ENCODE results near the gene NTM. TPM values are rescaled to one million over a fixed set of nuclear protein-coding genes. Genes with fewer than 3 reads are reported as not detected.

Gene NTM
- total and polyA plus RNA-seq, 2 of the 8 experiments (the other 6 are each of a cell fraction or from before 2014, with no cell fraction given): 13.4 to 20.0 TPM

- no peaks in the 10 kb centered on the region for H3K23me2 ChIP-seq (ENCODE audit: low read depth, low read length)
- FAIRE-seq (no peak), DNase-seq (ENCODE audit: low read depth in 1 of 2, low spot score in 2 of 2) (no peak)
- ChIA-PET CTCF (ENCODE audit: partially characterized antibody) (interaction anchor here (1.1 to 4.8 kb wide), 7 partner anchors 10 to 193 kb away, joined by 3 to 47 read pairs (median 7); no protein-coding TSS in a partner anchor), POLR2A (ENCODE audit: partially characterized antibody) (interaction anchor here (1.0 kb wide), 1 partner anchor 11 kb away, joined by 3 read pairs; no protein-coding TSS in a partner anchor)
- TF ChIP-seq EP300 (IDR thresholded peaks at IDR 0.05; ENCODE audit: borderline replicate concordance in 1 of 2, low read depth in 2 of 2, low read length in 2 of 2): no peak
- no peak for TF ChIP-seq POU5F1 (IDR thresholded peaks at IDR 0.05; ENCODE audit: low read depth, low read length)
- TF ChIP-seq ATF2 (IDR thresholded peaks at IDR 0.05; ENCODE audit: low read length): no peak
- no peak for TF ChIP-seq TCF12 (IDR thresholded peaks at IDR 0.05; ENCODE audit: low read depth, low read length)
- no peak for TF ChIP-seq USF2 (IDR thresholded peaks at IDR 0.05; ENCODE audit: low read length)
- no peak for TF ChIP-seq CTCF (IDR thresholded peaks at IDR 0.05; ENCODE audit: control extremely low read depth in 1 of 3, insufficient read depth in 1 of 3, low read depth in 1 of 3, low read length in 3 of 3)
- TF ChIP-seq TBP (IDR thresholded peaks at IDR 0.05; ENCODE audit: low read depth, low read length): no peak
- no peak for TF ChIP-seq CREB1 (IDR thresholded peaks at IDR 0.05)
- no peak for TF ChIP-seq KDM1A (IDR thresholded peaks at IDR 0.05; ENCODE audit: borderline replicate concordance, low read length)
- H2BK120ac ChIP-seq (replicated peaks; ENCODE audit: low read depth, low read length): no peak overlapping the region
- H3K56ac ChIP-seq (replicated peaks; ENCODE audit: insufficient read length, low read depth, low read length): no peak overlapping the region
- H4K20me1 ChIP-seq (replicated peaks in 1 of 2; ENCODE audit: control insufficient read depth in 1 of 2, insufficient read depth in 2 of 2, low read length in 2 of 2): no peaks in the 10 kb centered on the region
- H2BK5ac ChIP-seq (ENCODE audit: low read depth, low read length): no peak overlapping the region
- no peaks in the 10 kb centered on the region for H3K79me1 ChIP-seq (ENCODE audit: low read depth, low read length)
- no peak overlapping the region for H4K8ac ChIP-seq (ENCODE audit: extremely low read depth, insufficient read depth, low read length)
- H2BK15ac ChIP-seq (ENCODE audit: low read length): no peak overlapping the region
- no peak overlapping the region for H3K9ac ChIP-seq (replicated peaks in 1 of 4; ENCODE audit: extremely low read depth in 1 of 4, low read depth in 3 of 4, low read length in 3 of 4)
- H3K18ac ChIP-seq (ENCODE audit: extremely low read depth, low read length): no peak overlapping the region
- no peaks in the 10 kb centered on the region for H3K27me3 ChIP-seq (replicated peaks in 1 of 4; ENCODE audit: control insufficient read depth in 3 of 4, extremely low read depth in 1 of 4, insufficient read depth in 3 of 4, low read length in 3 of 4)
- no peak overlapping the region for H3K23ac ChIP-seq (ENCODE audit: insufficient read length)
- H3K36me3 ChIP-seq (ENCODE audit: control insufficient read depth in 2 of 4, insufficient read depth in 4 of 4, low read length in 3 of 4): no peaks in the 10 kb centered on the region
- no peak overlapping the region for H3K4me2 ChIP-seq (ENCODE audit: insufficient read depth in 1 of 2, low read depth in 2 of 2, low read length in 2 of 2)
- no peak overlapping the region for H2BK20ac ChIP-seq (ENCODE audit: low read length)
- H2AK5ac ChIP-seq (ENCODE audit: low read depth, low read length): no peak overlapping the region
- no peak overlapping the region for H4K91ac ChIP-seq (replicated peaks; ENCODE audit: insufficient read length, low read length)
- peaks cover 0 to 3% (median 1%) of the 10 kb centered on the region in 4 experiments; a peak in 4 of 7 replicates for H3K4me1 ChIP-seq (replicated peaks in 1 of 4; ENCODE audit: control insufficient read depth in 3 of 4, insufficient read depth in 4 of 4, low read length in 3 of 4)
- H3K9me3 ChIP-seq (ENCODE audit: insufficient read depth in 2 of 2, low read depth in 1 of 2, low read length in 1 of 2): no peaks in the 10 kb centered on the region
- H3K79me2 ChIP-seq (ENCODE audit: control insufficient read depth in 1 of 2, insufficient read depth in 2 of 2, low read length in 2 of 2): no peaks in the 10 kb centered on the region
- H3K14ac ChIP-seq (ENCODE audit: insufficient read length): no peak overlapping the region
- no peak overlapping the region for H2BK12ac ChIP-seq (ENCODE audit: low read depth, low read length)
- H2AFZ ChIP-seq (ENCODE audit: low read length): no peak overlapping the region
- H3K27ac ChIP-seq (ENCODE audit: low read depth, low read length): no peak overlapping the region
- 87% methylated on average over 3 of the region's 3 CpGs; no CpG with 5 or more reads in 1 of the 2 experiments for WGBS, 2 experiments (ENCODE audit: extremely low coverage in 1 of 2, insufficient coverage in 1 of 2, insufficient read length in 1 of 2, insufficient replicate concordance in 2 of 2, low coverage in 1 of 2, low lambda C conversion rate in 2 of 2, missing lambda C conversion rate in 1 of 2)
- H3K4ac ChIP-seq (replicated peaks; ENCODE audit: insufficient read length, low read depth, low read length): no peak overlapping the region
- H4K5ac ChIP-seq (ENCODE audit: insufficient read length, low read depth, low read length): no peak overlapping the region
- H3K4me3 ChIP-seq (ENCODE audit: extremely low read depth in 1 of 4, insufficient read depth in 2 of 4, low read depth in 3 of 4, low read length in 4 of 4): no peak overlapping the region
Observed at GRCh38 chr11:131481303-131481702, 110.9 kb downstream of the NTM start.
